HUES64 (cell line): ENCODE data around the gene XAGE1B.
"Not testable (repeated sequence)": the region's sequence is repeated elsewhere in the genome, so short reads cannot be mapped to it uniquely, and the experiment has no call there.

Experiments
- H3K27ac ChIP-seq: 2 replicates; pipeline ENCODE4 v1.7.0; 2013; ENCODE audit warnings: low read depth, low read length, inconsistent platforms
- H3K27me3 ChIP-seq: 2 replicates; pipeline ENCODE4 v1.6.1; 2013; ENCODE audit warnings: mild to moderate bottlenecking, low read length; ENCODE audit not compliant: insufficient read depth
- H3K36me3 ChIP-seq: 2 replicates; pipeline ENCODE4 v1.6.1; 2013; ENCODE audit warnings: mild to moderate bottlenecking, low read length; ENCODE audit not compliant: insufficient read depth
- H3K4me1 ChIP-seq: 2 replicates; pipeline ENCODE4 v1.6.1; 2013; ENCODE audit warnings: mild to moderate bottlenecking, low read length, moderate library complexity; ENCODE audit not compliant: insufficient read depth
- H3K4me3 ChIP-seq: 2 replicates; pipeline ENCODE4 v1.5.1; 2013; ENCODE audit warnings: mild to moderate bottlenecking, low read length, moderate library complexity
- H3K9ac ChIP-seq: 2 replicates; pipeline ENCODE4 v1.6.1; 2013; ENCODE audit warnings: mild to moderate bottlenecking, low read depth, low read length
- H3K9me3 ChIP-seq: 2 replicates; pipeline ENCODE4 v1.6.1; 2013; ENCODE audit warnings: low read depth, low read length; ENCODE audit not compliant: insufficient read depth
- WGBS: fragments of 150-250, 120-280 bp; methylation state at CpG from one replicate; pipeline ENCODE4 v1.1.7; 2013; ENCODE audit warnings: missing lambda C conversion rate; 5-methylcytosine and 5-hydroxymethylcytosine counted together

XAGE1B gene

GRCh38 chrX:52509916-52510315 lies 6.9 kb downstream of the XAGE1B start:
- Histone ChIP-seq H3K27ac (no peak overlapping the region), H3K4me3 (no peak overlapping the region), H3K36me3 (no peaks in the 10 kb centered on the region), H3K9ac (no peak overlapping the region), H3K27me3 (no peaks in the 10 kb centered on the region), H3K4me1 (no peaks in the 10 kb centered on the region), H3K9me3 (no peaks in the 10 kb centered on the region)
- WGBS = 91% methylated on average over 6 of the region's 6 CpGs

GRCh38 chrX:52507331-52507730 lies 9.5 kb downstream of the XAGE1B start:
- Histone ChIP-seq H3K4me1 (no peaks in the 10 kb centered on the region), H3K9me3 (no peaks in the 10 kb centered on the region), H3K27ac (no peak overlapping the region), H3K9ac (no peak overlapping the region), H3K4me3 (no peak overlapping the region), H3K36me3 (no peaks in the 10 kb centered on the region), H3K27me3 (no peaks in the 10 kb centered on the region)
- WGBS = 87% methylated on average over 3 of the region's 3 CpGs

- Histone ChIP-seq H3K4me1 (no peaks in the 10 kb centered on the region), H3K4me3 (no peak overlapping the region), H3K27me3 (no peaks in the 10 kb centered on the region), H3K36me3 (no peaks in the 10 kb centered on the region), H3K9me3 (no peaks in the 10 kb centered on the region), H3K27ac (no peak overlapping the region), H3K9ac (no peak overlapping the region)
- WGBS = 97% methylated on average over 4 of the region's 4 CpGs
Observed at GRCh38 chrX:52504551-52504950, 12.3 kb downstream of the XAGE1B start.

- no CpG with 5 or more reads among the region's 6 CpGs for WGBS
- not testable (repeated sequence) for H3K9me3 ChIP-seq
Observed at GRCh38 chrX:52501362-52501761, 15.5 kb downstream of the XAGE1B start.

GRCh38 chrX:52496419-52496772 lies 20.5 kb downstream of the XAGE1B start:
- H3K27me3 ChIP-seq, H3K4me3 ChIP-seq, H3K36me3 ChIP-seq, H3K4me1 ChIP-seq, H3K9ac ChIP-seq, H3K27ac ChIP-seq, H3K9me3 ChIP-seq: not testable (repeated sequence)
- WGBS = no CpG with 5 or more reads among the region's 5 CpGs

More at GRCh38 chrX:52501362-52501761, 15.5 kb downstream of the XAGE1B start:
- not testable (repeated sequence) for H3K36me3 ChIP-seq, H3K27ac ChIP-seq, H3K9ac ChIP-seq, H3K27me3 ChIP-seq, H3K4me1 ChIP-seq, H3K4me3 ChIP-seq

- no CpG with 5 or more reads among the region's 41 CpGs for WGBS
Observed at GRCh38 chrX:52495545-52496418, 21.1 kb downstream of the XAGE1B start, which contains the start of gene XAGE1A. XAGE1A (plus strand) TSS chrX:52495808; CDS start chrX:52497362, 1,554 bp downstream.

GRCh38 chrX:52471301-52471700 lies 45.6 kb downstream of the XAGE1B start:
- not testable (repeated sequence) for H3K4me1 ChIP-seq, H3K4me3 ChIP-seq, H3K36me3 ChIP-seq, H3K27me3 ChIP-seq, H3K27ac ChIP-seq, H3K9ac ChIP-seq, H3K9me3 ChIP-seq
- 82% methylated on average over 1 of the region's 1 CpG for WGBS

More at GRCh38 chrX:52495545-52496418, 21.1 kb downstream of the XAGE1B start, which contains the start of gene XAGE1A:
- H3K4me3 ChIP-seq, H3K27me3 ChIP-seq, H3K4me1 ChIP-seq, H3K36me3 ChIP-seq, H3K9me3 ChIP-seq, H3K9ac ChIP-seq, H3K27ac ChIP-seq: not testable (repeated sequence)
